Activated naive CD4-positive, alpha-beta T cell treated with anti-CD3 and anti-CD28 coated beads, Interleukin-2, amount 10 ng/mL, durations not matched to agents 7 days and 5 days (primary cell): ENCODE data around the gene ANO1.

Source experiments
- CTCF ChIA-PET: fragments of 350-600 bp; sonication (Branson Sonifier 250); formaldehyde crosslinking; loops from one replicate; lab custom pipeline; 2021; ENCODE audit warnings: antibody characterized with exemption; lab: Charles Lee
- DNase-seq: peaks from one replicate; pipeline ENCODE4 v3.0.0-alpha.2; 2020
- H3K27ac Mint-ChIP-seq: one replicate; pipeline ENCODE4 v1.8.0; 2021; ENCODE audit warnings: mild to moderate bottlenecking, moderate library complexity, mixed read lengths
- H3K27me3 Mint-ChIP-seq: one replicate; pipeline ENCODE4 v1.8.0; 2021; ENCODE audit warnings: mild to moderate bottlenecking, mixed read lengths
- H3K36me3 Mint-ChIP-seq: one replicate; pipeline ENCODE4 v1.8.0; 2021; ENCODE audit warnings: mixed read lengths
- H3K4me1 Mint-ChIP-seq: one replicate; pipeline ENCODE4 v1.8.0; 2021; ENCODE audit warnings: mixed read lengths
- H3K4me3 Mint-ChIP-seq: one replicate; pipeline ENCODE4 v1.8.0; 2021; ENCODE audit warnings: mild to moderate bottlenecking, moderate library complexity, mixed read lengths
- H3K9me3 Mint-ChIP-seq: one replicate; pipeline ENCODE4 v1.8.0; 2021; ENCODE audit warnings: mixed read lengths

ANO1 gene

GRCh38 chr11:70040452-70040851 lies 37.7 kb upstream of the ANO1 start:
- Mint-ChIP-seq H3K27me3 (peaks cover under 1% of the 10 kb centered on the region), H3K4me1 (no peaks in the 10 kb centered on the region), H3K27ac (no peak overlapping the region), H3K4me3 (no peak overlapping the region), H3K36me3 (no peaks in the 10 kb centered on the region), H3K9me3 (peaks cover 20% of the 10 kb centered on the region)
- no peak for DNase-seq
- CTCF ChIA-PET = no interaction called here

- no peak overlapping the region for H3K27ac Mint-ChIP-seq
- no peak overlapping the region for H3K4me3 Mint-ChIP-seq
- H3K36me3 Mint-ChIP-seq = no peaks in the 10 kb centered on the region
- no peaks in the 10 kb centered on the region for H3K4me1 Mint-ChIP-seq
- DNase-seq = no peak
- peaks cover 6% of the 10 kb centered on the region for H3K27me3 Mint-ChIP-seq
- CTCF ChIA-PET = no interaction called here
- peaks cover 20% of the 10 kb centered on the region for H3K9me3 Mint-ChIP-seq
These were observed 37.1 kb upstream of the ANO1 start for GRCh38 chr11:70040869-70041501.

DNA sequence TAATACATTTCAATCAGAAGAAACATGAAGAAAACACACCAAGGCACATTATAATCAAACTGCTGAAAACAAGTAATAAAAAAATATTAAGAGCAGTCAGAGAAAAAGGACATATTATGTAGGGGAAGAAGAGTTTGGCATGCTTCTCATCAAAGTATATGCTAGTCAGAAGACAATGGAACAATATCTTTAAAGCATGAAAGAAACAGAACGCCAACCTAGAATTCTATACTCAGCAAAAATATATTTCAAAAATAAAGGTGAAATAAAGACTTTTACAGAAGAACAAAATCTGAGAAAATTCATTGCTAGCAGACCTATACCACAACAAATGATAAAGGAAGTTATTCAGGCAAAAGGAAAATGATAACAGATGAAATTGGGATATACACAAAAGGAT lies 34.6 kb upstream of the ANO1 start:
- Mint-ChIP-seq H3K4me3 (no peak overlapping the region), H3K36me3 (no peaks in the 10 kb centered on the region), H3K9me3 (peaks cover 15% of the 10 kb centered on the region), H3K27me3 (peaks cover 11% of the 10 kb centered on the region), H3K4me1 (no peaks in the 10 kb centered on the region), H3K27ac (no peak overlapping the region)
- DNase-seq = no peak
- CTCF ChIA-PET = no interaction called here

- Mint-ChIP-seq H3K36me3 (no peaks in the 10 kb centered on the region), H3K9me3 (peaks cover 10% of the 10 kb centered on the region), H3K27me3 (peaks cover 27% of the 10 kb centered on the region), H3K4me3 (no peak overlapping the region), H3K27ac (no peak overlapping the region), H3K4me1 (no peaks in the 10 kb centered on the region)
- DNase-seq = no peak
- CTCF ChIA-PET = interaction anchor here (0.6 kb wide), 1 partner anchor 37 kb away, joined by 3 read pairs; no protein-coding TSS in a partner anchor
These were observed 32.0 kb upstream of the ANO1 start for GRCh38 chr11:70046089-70046488.

- H3K9me3 Mint-ChIP-seq = no peaks in the 10 kb centered on the region
These were observed 29.7 kb upstream of the ANO1 start for GRCh38 chr11:70048279-70049024.

GRCh38 chr11:70049045-70049444 lies 29.1 kb upstream of the ANO1 start:
- Mint-ChIP-seq H3K27ac (no peak overlapping the region), H3K4me3 (no peak overlapping the region), H3K36me3 (no peaks in the 10 kb centered on the region), H3K4me1 (no peaks in the 10 kb centered on the region), H3K27me3 (peaks cover 30% of the 10 kb centered on the region), H3K9me3 (no peaks in the 10 kb centered on the region)
- CTCF ChIA-PET = no interaction called here
- no peak for DNase-seq

More at GRCh38 chr11:70048279-70049024, 29.7 kb upstream of the ANO1 start:
- Mint-ChIP-seq H3K27me3 (peaks cover 27% of the 10 kb centered on the region), H3K36me3 (no peaks in the 10 kb centered on the region), H3K27ac (no peak overlapping the region), H3K4me1 (no peaks in the 10 kb centered on the region), H3K4me3 (no peak overlapping the region)
- CTCF ChIA-PET = interaction anchor here (0.7 kb wide), 1 partner anchor 663 kb away, joined by 3 read pairs; no protein-coding TSS in a partner anchor
- no peak for DNase-seq

DNA sequence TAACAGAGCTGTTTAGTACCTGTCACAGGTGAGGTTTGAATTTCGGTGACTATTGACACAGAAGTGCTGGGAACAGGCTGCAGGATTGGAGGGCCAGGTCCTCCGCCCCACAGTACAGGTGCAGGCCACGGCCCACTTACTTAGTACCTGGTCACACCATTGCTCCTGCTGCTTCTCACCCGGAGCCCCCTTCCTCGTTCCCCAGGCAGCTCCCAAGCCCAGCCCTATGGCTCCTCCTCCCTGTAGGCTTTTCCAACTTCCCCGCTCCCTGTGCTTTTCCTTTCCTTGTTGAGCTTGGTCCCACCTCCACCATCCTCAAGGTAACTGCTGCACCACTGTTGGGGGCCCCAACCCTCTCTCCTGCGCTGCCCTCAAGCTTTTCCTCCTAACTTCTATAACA lies 27.9 kb upstream of the ANO1 start:
- H3K27ac Mint-ChIP-seq = no peak overlapping the region
- H3K9me3 Mint-ChIP-seq = no peaks in the 10 kb centered on the region
- peaks cover 33% of the 10 kb centered on the region for H3K27me3 Mint-ChIP-seq
- CTCF ChIA-PET = no interaction called here
- no peaks in the 10 kb centered on the region for H3K4me1 Mint-ChIP-seq
- H3K36me3 Mint-ChIP-seq = no peaks in the 10 kb centered on the region
- H3K4me3 Mint-ChIP-seq = no peak overlapping the region
- no peak for DNase-seq

DNA sequence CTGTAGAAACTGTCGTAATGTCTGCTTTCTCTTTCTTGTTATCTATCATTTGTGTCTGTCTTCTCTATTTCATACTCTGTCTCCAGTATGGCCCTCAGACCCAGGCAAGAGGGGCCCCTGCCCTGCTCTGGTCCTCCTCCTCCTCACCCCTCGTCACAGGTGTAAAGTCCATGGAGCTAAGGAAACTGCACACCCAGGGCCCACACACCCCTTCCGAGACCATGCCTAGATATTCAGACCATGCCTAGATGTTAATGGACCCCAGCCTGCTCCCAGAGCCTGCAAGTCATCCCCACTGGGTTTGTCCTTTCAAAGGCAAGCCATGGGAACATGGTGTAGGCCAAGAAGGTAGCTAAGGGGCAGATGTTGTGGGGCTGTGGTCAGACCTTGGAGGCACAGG lies 24.1 kb upstream of the ANO1 start:
- no peak overlapping the region for H3K4me3 Mint-ChIP-seq
- CTCF ChIA-PET = no interaction called here

GRCh38 chr11:70055444-70055843 lies 22.7 kb upstream of the ANO1 start:
- CTCF ChIA-PET = no interaction called here
- DNase-seq = no peak
- H3K4me3 Mint-ChIP-seq = no peak overlapping the region
- H3K4me1 Mint-ChIP-seq = no peaks in the 10 kb centered on the region
- H3K9me3 Mint-ChIP-seq = no peaks in the 10 kb centered on the region
- peaks cover 20% of the 10 kb centered on the region for H3K27me3 Mint-ChIP-seq
- no peaks in the 10 kb centered on the region for H3K36me3 Mint-ChIP-seq
- no peak overlapping the region for H3K27ac Mint-ChIP-seq

More for the DNA sequence above, 24.1 kb upstream of the ANO1 start:
- no peaks in the 10 kb centered on the region for H3K9me3 Mint-ChIP-seq
- no peaks in the 10 kb centered on the region for H3K36me3 Mint-ChIP-seq
- H3K4me1 Mint-ChIP-seq = no peaks in the 10 kb centered on the region
- no peak for DNase-seq
- no peak overlapping the region for H3K27ac Mint-ChIP-seq
- H3K27me3 Mint-ChIP-seq = peaks cover 28% of the 10 kb centered on the region

DNA sequence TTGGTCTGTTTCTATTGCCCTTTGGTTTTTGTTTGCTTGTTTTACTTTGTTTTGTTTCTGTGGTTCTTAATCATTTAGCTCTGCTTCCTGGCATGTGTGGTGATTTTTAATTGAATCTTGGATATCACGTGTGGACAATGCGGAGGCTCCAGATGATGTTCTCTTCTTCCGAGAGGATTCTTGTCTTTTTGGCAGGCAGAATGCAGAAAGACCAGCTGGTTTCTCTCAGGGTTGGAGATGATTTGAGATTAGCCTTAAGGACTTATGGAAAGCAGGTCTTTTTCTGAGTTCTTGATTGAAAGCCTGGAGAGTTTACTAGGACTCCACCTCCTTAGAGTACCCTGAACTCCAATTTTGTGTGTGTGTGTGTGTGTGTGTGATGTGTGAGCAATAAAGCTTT lies 21.0 kb upstream of the ANO1 start:
- no peaks in the 10 kb centered on the region for H3K36me3 Mint-ChIP-seq
- peaks cover 17% of the 10 kb centered on the region for H3K27me3 Mint-ChIP-seq
- H3K4me1 Mint-ChIP-seq = no peaks in the 10 kb centered on the region
- H3K27ac Mint-ChIP-seq = no peak overlapping the region
- H3K9me3 Mint-ChIP-seq = no peaks in the 10 kb centered on the region
- CTCF ChIA-PET = no interaction called here
- H3K4me3 Mint-ChIP-seq = no peak overlapping the region
- no peak for DNase-seq

DNA sequence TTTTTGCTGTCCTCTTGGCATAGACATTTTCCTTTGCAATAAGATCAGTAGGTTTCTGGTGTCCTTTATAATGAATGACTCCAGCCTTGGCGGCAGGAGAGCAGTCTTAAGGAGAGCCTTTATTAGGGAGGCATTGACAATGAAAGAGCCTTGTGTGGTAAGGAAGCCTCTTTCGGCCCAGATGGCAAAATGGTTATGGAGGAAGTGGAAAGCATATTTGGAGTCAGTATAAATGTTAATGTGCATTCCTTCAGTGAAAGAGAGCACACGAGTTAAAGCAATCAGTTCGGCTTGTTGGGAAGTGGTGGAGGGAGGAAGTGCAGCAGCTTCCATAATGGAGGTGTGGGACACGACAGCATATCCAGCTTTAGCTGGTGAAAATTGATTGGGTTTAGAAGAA lies 18.1 kb upstream of the ANO1 start:
- Mint-ChIP-seq H3K9me3 (no peaks in the 10 kb centered on the region), H3K4me1 (no peaks in the 10 kb centered on the region), H3K36me3 (no peaks in the 10 kb centered on the region), H3K4me3 (no peak overlapping the region), H3K27me3 (peaks cover 15% of the 10 kb centered on the region), H3K27ac (no peak overlapping the region)
- no peak for DNase-seq
- CTCF ChIA-PET = no interaction called here

DNA sequence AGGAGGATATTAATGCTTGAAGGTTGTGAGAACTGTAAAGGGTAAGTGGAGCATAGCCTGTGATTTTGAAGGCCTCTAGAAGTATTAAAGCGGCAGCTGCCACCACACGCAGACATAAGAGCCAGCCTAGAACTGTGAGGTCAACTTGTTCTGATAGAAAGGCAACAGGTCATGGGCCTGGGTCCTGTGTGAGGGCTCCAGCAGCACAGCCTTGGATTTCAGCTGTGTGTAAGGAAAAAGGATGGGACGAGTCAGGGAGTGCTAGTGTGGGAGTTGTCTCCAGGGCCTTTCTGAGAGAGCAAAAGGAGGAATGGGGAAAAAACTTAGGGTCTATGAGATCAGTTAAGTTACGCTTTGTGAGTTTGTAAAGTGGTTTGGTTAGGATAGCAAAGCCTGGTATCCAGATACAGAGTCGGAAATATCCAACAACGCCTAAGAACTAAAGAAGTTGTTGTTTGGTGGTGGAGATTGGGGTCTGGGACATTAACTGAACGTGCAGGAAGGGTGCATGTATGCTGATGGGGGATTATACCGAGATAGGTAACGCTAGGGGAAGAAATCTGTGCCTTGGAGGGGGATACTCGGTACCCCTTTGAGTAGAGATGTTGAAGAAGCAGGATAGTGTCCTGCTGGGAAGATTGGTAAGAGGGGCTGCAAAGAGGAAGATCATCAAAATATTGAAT lies 17.4 kb upstream of the ANO1 start:
- no peak for DNase-seq
- Mint-ChIP-seq H3K9me3 (no peaks in the 10 kb centered on the region), H3K4me3 (no peak overlapping the region), H3K4me1 (no peaks in the 10 kb centered on the region), H3K36me3 (no peaks in the 10 kb centered on the region), H3K27ac (no peak overlapping the region), H3K27me3 (peaks cover 15% of the 10 kb centered on the region)
- CTCF ChIA-PET = no interaction called here

DNA sequence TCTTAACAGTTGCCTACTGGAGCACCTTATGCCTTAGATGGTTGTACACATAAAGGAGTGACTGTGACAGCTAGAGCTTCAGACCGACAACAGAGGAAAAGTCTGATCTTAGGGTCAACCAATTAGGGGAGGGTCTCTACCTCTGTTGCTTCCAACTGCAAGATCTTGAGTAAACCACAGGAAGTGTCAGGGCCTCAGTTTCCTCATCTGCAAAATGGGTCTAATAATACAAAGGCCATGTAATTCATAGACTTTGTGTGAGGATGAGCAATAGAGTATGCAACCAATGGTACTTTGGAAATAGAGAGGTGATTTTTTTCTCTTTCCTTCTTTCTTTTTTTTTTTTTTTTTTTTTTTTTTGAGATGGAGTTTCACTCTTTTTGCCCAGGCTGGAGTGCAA lies 16.4 kb upstream of the ANO1 start:
- no peak overlapping the region for H3K4me3 Mint-ChIP-seq
- H3K36me3 Mint-ChIP-seq = no peaks in the 10 kb centered on the region
- H3K4me1 Mint-ChIP-seq = no peaks in the 10 kb centered on the region
- CTCF ChIA-PET = no interaction called here
- no peaks in the 10 kb centered on the region for H3K9me3 Mint-ChIP-seq
- DNase-seq = no peak
- peaks cover 10% of the 10 kb centered on the region for H3K27me3 Mint-ChIP-seq
- H3K27ac Mint-ChIP-seq = no peak overlapping the region

- DNase-seq = no peak
- no peaks in the 10 kb centered on the region for H3K4me1 Mint-ChIP-seq
- no peaks in the 10 kb centered on the region for H3K9me3 Mint-ChIP-seq
- H3K36me3 Mint-ChIP-seq = no peaks in the 10 kb centered on the region
- H3K27ac Mint-ChIP-seq = no peak overlapping the region
- peaks cover 11% of the 10 kb centered on the region for H3K27me3 Mint-ChIP-seq
- no peak overlapping the region for H3K4me3 Mint-ChIP-seq
- CTCF ChIA-PET = no interaction called here
These were observed 15.0 kb upstream of the ANO1 start for GRCh38 chr11:70063121-70063520.

DNA sequence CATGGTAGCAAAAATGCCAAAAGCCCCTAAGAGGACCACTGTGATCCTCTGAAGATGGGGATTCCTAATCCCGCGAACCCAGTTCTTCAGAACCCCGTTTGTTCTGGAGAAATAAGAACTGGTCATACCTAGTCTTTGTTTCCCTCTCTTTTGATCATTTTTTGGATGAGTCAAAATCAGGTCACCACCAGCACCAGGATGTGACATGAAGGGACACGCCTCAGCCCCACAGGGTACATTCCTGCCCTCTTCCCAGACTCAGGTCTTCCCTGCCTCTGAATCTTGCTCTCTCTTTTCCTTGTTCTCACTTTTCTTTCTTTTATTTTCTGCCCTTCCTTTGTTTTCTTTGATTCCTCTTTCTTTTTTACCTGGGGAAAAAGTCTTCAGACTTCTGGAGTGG lies 14.6 kb upstream of the ANO1 start:
- Mint-ChIP-seq H3K36me3 (no peaks in the 10 kb centered on the region), H3K9me3 (no peaks in the 10 kb centered on the region), H3K4me1 (no peaks in the 10 kb centered on the region), H3K4me3 (no peak overlapping the region), H3K27me3 (peaks cover 15% of the 10 kb centered on the region), H3K27ac (no peak overlapping the region)
- CTCF ChIA-PET = no interaction called here
- no peak for DNase-seq
